Iris pigment epithelial cell (primary cell): ENCODE data around the gene ZNF775.

Source experiments
- DNase-seq: peaks from one replicate; pipeline ENCODE4 v3.0.0-alpha.2; 2011; ENCODE audit warnings: low read depth

Gene ZNF775

GRCh38 chr7:150368884-150369747 is 10.0 kb upstream of the ZNF775 start:
- peak; percentile 33 for DNase-seq

GRCh38 chr7:150369748-150370501 is 9.2 kb upstream of the ZNF775 start:
- DNase-seq: peak; percentile 14

- DNase-seq: peak; percentile 69
These were observed 8.5 kb upstream of the ZNF775 start for GRCh38 chr7:150370612-150371071.

GRCh38 chr7:150371131-150371995 is 7.8 kb upstream of the ZNF775 start:
- DNase-seq: no peak

DNA sequence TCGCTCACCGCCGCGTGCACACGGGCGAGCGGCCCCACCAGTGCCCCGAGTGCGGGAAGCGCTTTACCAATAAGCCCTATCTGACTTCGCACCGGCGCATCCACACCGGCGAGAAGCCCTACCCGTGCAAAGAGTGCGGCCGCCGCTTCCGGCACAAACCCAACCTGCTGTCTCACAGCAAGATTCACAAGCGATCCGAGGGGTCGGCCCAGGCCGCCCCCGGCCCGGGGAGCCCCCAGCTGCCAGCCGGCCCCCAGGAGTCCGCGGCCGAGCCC is 7.2 kb upstream of the ZNF775 start:
- no peak for DNase-seq

DNA sequence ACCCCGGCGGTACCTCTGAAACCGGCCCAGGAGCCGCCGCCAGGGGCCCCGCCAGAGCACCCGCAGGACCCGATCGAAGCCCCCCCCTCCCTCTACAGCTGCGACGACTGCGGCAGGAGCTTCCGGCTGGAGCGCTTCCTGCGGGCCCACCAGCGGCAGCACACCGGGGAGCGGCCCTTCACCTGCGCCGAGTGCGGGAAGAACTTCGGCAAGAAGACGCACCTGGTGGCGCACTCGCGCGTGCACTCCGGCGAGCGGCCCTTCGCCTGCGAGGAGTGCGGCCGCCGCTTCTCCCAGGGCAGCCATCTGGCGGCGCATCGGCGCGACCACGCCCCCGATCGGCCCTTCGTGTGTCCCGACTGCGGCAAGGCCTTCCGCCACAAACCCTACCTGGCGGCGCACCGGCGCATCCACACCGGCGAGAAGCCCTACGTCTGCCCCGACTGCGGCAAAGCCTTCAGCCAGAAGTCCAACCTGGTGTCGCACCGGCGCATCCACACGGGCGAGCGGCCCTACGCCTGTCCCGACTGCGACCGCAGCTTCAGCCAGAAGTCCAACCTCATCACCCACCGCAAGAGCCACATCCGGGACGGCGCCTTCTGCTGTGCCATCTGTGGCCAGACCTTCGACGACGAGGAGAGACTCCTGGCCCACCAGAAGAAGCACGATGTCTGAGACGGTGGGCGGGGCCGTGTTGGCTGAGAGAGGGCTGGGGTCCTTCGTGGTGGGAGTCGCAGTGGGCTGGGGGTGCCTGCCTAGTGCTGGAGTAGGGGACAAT is 6.7 kb upstream of the ZNF775 start:
- no peak for DNase-seq

- DNase-seq: no peak
These were observed 5.9 kb upstream of the ZNF775 start for GRCh38 chr7:150373049-150373801.

- no peak for DNase-seq
These were observed 5.1 kb upstream of the ZNF775 start for GRCh38 chr7:150374026-150374425.

DNA sequence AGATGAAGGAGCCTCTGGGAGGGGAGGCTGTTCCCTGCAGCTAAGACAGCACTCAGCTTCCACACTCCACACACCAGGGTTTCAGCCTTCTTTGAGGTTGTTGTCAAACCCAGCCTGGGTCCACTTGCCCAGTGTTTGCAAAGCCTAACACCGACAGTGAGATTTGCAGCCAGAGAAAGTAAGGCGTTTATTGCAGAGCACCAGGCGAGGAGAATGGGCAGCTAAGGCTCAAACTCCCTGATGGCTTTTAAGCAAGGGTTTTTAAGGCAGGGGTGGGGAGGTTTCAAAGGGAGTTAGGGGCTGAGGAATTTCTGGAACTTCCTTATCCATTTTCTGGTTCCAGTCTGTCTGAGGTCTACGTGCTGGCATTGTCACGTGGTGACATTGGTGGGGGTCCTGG is 4.7 kb upstream of the ZNF775 start:
- DNase-seq: no peak

- DNase-seq: no peak
These were observed 3.2 kb upstream of the ZNF775 start for GRCh38 chr7:150375662-150376521.

- DNase-seq: no peak
These were observed 2.6 kb upstream of the ZNF775 start for GRCh38 chr7:150376560-150376959.

DNA sequence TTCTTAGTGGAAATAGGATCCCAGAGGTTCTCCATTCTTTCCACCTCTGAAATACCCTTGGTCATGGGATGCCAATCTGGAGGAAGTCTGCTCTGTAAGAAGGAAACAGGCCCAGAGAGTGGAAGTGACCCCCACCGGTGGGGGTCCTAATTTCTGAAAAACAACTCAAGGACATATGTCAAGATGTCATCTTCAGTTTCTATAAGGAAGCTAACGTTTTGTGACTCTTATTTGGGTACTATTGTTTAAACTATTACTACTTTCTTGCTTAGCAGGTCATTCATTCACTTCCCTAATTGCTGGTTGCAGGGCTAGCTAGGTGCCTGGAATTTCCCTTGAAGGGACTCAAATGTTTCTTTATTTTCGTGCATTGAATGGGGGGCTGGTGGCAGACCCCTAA is 1.9 kb upstream of the ZNF775 start:
- DNase-seq: no peak

DNA sequence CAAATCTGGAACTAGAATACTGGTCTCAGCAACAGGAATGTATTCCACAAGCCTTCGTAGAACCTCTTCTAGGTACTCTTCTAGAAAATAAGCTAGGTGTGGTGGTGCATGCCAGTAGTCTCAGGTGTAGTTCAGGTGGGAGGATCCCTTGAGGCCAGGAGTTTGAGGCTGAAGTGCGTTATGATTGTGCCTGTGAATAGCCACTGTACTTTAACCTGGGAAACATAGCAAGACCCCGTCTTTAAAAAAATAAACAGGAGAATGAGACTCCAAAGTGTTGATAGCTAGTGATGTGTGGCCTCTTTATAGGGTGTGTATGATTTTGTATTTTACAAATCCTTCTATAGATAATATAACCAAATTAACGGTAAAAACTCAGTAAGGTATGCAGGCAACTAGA is 1.5 kb upstream of the ZNF775 start:
- DNase-seq: no peak

- DNase-seq: peak; percentile 63
These were observed 846 bp upstream of the ZNF775 start for GRCh38 chr7:150378115-150378852.

DNA sequence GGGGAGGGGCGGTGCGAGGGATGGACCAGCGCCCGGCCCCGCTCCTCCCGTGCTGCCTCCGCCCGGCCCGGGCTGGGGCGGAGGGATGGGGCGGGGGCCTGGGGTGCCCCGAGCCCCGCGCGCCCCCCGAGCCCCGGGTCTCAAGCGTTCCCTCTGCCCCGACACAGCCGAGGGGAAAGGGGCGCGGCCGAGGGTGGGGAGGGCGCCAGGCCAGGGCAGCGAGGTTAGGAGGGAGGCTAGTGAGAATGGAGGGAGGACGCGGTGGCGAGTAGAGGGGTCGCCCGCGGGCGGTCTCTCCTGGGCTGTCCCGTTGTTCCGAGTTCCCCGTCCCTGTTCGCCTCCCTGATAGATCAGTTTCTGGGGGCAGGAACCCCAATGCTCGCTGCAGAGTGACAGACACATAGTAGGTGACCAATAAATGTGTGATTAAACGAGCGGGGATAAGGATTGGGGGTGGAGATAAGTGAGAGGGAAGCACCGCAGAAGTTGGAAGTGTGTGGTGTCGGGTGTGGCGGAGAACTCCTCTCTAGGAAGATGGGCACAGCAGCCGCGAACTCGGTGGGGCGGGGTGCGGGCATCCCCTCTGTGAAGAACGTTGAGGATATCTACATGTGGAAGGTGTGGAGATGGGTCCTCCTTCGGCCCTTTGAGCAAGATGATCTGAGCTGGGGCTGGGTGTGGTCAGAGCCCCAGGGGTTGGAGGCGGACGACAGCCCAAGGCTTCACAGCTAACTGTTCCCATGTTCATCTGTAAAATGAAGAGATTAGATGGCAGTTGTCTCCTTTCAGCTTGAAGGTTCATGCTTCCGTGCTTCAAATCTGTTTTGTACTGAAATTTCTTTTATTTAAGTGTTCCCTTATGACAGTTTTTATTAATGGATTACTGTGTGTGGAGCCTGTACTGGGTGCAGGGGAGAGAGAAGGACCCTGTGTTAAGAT is 580 bp downstream of the ZNF775 start:
- peak; percentile 26 for DNase-seq

DNA sequence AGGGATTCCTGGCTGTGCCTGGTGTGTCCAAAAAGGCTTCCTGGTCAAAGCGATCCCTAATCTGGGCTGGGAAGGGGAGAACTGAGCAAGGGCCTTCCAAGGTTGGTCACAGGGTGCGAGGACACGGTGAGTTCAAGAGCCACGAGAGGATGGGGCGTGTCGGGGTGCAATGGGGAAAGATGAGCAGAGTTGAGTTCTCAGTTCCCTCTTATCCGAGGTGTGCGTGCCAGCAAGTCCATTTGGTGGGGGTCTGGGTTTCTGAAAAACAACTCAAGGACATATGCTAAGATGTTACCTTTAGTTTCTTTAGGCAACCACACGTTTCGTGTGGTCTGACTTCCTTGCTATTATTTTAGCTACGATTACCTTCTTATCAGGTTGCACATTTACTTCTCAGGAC is 1.3 kb downstream of the ZNF775 start:
- DNase-seq: no peak

- no peak for DNase-seq
These were observed 2.0 kb downstream of the ZNF775 start for GRCh38 chr7:150381096-150381495.

GRCh38 chr7:150381785-150382122 is 2.6 kb downstream of the ZNF775 start:
- DNase-seq: no peak
